Right lobe of liver (tissue), 4 donors: ENCODE measurements around the gene POLG2.

Experiments
- POLR2A ChIP-seq: fragments of 450-650 bp; IDR thresholded peaks from one replicate; pipeline ENCODE4 v1.6.1; 2017; ENCODE audit warnings: antibody characterized with exemption, mild to moderate bottlenecking
- TF ChIP-seq, protein P1 (sequence below), 4 donors: fragments of 200-600 bp in 3 of 4; fragments of 450-650 bp in 1 of 4; IDR thresholded peaks; one replicate each; pipeline versions ENCODE4 v1.5.1 to v1.8.0; 2016 to 2022; ENCODE audit warnings: antibody characterized with exemption in 4 of 4, mild to moderate bottlenecking in 2 of 4
- donor health status: DM: no; HTN: no; CAD: no.
- donor health status: DM: no; HTN: no; CAD: no.
- donor health status: DM: no; HTN: yes; CAD: no.

DNA sequence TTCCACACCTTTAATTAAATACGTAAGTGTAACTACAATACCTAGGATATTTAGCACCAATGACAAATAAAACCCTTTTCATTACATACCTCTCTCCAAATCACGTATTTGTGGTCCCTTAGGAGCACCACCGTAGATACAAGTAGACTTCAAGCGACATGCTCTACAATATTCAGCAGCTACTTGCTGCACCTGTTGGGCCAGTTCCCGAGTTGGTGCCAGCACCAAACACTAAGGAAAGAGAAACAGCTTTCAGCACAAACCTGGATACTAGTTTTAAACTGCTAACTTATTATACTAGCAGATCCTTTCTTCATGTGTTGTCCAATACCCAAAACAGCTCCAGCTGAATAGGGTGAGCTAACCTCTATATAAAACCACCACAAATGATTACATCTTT lies 6.5 kb upstream of the POLG2 start:
- TF ChIP-seq POLR2A = no peak
- TF ChIP-seq, protein P1, sequence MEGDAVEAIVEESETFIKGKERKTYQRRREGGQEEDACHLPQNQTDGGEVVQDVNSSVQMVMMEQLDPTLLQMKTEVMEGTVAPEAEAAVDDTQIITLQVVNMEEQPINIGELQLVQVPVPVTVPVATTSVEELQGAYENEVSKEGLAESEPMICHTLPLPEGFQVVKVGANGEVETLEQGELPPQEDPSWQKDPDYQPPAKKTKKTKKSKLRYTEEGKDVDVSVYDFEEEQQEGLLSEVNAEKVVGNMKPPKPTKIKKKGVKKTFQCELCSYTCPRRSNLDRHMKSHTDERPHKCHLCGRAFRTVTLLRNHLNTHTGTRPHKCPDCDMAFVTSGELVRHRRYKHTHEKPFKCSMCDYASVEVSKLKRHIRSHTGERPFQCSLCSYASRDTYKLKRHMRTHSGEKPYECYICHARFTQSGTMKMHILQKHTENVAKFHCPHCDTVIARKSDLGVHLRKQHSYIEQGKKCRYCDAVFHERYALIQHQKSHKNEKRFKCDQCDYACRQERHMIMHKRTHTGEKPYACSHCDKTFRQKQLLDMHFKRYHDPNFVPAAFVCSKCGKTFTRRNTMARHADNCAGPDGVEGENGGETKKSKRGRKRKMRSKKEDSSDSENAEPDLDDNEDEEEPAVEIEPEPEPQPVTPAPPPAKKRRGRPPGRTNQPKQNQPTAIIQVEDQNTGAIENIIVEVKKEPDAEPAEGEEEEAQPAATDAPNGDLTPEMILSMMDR (IDR thresholded peaks at IDR 0.05) = no peak
